HG03571 (cell line): Measurements from ENCODE around the gene UBB.
A peak's percentile ranks its signal among the peaks of the same experiment; 100 is the strongest.
"Not testable (repeated sequence)": the region's sequence is repeated elsewhere in the genome, so short reads cannot be mapped to it uniquely, and the experiment has no call there.

Experiments used
- ATAC-seq: cut with Tn5 transposase; IDR thresholded peaks from one replicate; pipeline ENCODE4 v1.9.1; 2021; ENCODE audit not compliant: unreplicated experiment

UBB gene

DNA sequence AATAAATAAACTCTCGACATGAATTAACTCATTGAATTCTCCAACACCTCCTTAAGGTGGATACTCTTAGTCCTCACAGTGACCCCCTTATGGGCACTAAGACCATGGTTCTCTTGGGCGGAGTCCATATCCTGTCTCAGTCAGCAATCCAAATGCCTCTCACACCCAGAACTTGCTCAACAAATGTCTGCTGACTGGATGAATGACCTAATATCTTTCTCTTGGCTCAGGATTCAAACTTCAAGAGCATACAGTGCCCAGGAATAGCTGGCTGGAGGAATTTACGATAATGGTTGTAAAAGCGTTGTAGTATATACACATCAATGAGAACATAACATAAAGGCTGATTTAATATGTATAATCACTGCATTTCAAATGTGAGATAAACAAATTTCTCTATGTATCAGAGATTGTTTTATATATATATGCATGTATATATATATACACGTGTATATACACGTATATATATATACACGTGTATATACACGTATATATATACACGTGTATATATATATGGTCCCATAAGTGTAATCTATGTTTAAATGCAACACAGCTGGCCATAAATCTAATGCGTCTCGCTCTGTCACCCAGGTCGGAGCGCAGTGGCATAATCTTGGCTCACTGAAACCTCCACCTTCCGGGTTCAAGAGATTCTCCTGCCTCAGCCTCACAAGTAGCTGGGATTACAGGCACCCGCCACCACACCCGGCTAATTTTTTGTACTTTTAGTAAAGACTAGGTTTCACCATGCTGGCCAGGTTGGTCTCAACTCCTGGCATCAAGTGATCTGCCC lies 6.5 kb upstream of the UBB start:
- no peak for ATAC-seq

DNA sequence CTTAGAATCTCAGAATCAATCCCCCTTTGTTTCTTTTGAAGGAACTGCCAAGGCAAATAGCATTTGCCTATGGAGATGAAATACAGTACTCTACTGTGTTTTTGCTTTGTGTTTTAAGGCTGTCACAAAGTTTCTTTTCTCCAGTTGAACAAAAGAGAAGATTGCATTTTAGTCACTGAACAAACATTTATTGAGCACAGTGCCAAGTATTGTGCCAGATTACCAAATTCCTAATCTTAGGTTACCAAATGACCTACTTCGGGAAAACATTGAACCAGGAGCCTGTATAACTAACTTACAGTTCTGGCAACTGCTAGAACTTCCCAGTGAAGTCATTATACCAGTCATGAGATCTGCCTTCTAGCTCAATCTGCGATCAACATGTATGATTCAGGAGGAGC lies 3.0 kb upstream of the UBB start:
- ATAC-seq = no peak

DNA sequence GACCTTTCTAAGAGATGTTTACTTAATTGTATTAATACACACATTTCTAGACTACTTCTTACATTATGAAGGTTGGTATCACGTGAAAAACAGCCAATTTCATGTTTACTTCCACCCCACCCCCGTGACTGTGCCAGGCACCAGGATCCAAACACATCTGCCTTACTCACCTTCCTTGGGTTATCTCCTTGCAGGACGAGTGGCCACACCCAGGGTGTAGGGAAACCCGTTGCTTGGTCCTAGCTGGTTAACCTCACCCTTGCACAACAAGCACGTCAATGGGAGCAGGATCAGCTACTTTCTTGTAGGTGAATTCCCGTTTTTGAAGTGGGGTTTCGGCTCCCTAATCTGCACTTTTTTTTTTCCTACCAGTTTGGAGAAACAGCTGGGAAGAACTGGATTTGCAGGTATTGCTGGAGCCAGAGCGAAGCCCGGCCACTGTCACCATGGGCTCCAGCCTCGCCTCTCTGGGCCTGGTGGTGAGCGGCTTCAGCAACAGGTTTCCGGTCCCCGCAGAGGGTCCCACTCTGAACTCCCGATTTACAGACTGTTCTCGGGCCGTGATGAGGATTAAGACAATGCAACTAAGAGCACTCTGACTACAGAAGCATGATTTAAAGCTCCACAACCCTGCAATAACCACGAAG lies 2.1 kb upstream of the UBB start:
- no peak for ATAC-seq

DNA sequence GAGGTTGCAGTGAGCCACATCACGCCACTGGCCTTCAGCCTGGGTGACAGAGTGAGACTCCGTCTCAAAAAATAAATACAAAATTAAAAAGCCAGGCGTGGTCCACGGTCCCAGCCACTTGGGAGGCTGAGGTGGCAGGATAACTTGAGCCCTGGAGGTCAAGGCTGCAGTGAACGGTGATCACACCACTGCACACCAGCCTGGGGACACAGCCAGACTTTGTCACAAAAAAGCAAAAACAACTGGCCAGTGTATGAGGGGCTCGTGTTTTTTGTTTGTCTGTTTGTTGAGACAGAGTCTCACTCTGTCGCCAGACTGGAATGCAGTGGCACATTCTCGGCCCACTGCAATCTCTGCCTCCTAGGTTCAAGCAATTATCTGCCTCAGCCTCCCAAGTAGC lies 1.2 kb upstream of the UBB start:
- no peak for ATAC-seq

DNA sequence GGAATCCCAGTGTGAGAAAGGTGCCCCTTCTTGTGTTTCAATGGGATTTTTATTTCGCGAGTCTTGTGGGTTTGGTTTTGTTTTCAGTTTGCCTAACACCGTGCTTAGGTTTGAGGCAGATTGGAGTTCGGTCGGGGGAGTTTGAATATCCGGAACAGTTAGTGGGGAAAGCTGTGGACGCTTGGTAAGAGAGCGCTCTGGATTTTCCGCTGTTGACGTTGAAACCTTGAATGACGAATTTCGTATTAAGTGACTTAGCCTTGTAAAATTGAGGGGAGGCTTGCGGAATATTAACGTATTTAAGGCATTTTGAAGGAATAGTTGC lies 567 bp downstream of the UBB start:
- ATAC-seq = peak; percentile 13

DNA sequence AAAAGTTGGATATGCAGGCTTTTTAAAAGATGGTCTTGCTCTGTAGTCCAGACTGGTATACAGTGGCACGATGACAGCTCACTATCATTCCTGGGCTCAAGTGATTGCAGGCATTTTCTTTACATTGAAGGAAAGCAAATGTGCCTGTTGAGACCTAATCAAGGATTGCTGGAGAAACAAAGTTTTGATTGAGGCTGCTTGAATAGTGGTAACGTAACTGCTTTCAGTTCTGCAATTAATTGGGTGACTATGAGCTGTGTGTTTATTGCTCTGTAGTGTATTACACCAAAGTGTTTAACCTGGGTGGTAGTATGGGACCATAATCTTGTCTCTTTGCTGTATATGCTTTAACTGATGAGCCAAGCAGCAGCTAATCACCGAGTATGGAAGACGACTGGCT lies 2.3 kb downstream of the UBB start:
- ATAC-seq = no peak

DNA sequence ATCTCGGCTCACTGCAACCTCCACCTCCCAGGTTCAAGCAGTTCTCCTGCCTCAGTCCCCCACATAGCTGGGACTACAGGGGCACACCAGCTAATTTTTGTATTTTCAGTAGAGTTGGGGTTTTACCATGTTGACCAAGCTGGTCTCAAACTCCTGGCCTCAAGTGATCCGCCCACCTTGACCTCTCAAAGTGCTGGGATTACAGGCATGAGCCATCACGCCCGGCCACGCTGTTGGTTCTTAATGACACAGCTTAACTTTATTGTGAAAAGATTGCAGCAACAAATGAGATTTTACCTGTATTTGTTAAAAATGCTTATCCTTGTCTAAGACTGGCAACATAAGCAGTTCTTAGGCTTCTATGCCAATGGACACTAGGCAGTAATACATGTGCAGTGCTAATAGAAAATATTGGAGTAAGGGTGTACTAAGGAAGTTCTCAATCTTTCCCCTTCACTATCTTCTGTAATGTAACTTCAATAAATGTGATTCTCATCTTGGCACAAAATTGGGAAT lies 2.9 kb downstream of the UBB start:
- no peak for ATAC-seq

DNA sequence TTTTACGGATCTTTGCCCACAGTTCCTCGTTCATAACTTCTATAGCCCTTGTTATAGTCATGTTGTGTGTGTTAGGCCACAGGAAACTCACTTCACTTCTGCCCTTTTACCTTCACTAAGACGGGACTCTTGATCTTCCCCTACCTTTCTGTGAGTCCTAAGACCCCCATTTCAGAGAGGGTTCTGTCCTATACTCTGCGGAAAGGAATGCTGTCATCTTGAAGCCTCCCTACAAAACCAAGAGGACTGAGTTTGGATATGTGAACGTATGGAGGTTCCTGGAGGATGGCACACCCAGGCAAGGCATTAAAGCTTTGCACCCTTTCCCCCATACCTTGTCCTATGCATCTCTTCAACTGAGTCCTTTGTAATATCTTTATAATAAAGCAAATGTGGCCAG lies 3.7 kb downstream of the UBB start:
- ATAC-seq = no peak

DNA sequence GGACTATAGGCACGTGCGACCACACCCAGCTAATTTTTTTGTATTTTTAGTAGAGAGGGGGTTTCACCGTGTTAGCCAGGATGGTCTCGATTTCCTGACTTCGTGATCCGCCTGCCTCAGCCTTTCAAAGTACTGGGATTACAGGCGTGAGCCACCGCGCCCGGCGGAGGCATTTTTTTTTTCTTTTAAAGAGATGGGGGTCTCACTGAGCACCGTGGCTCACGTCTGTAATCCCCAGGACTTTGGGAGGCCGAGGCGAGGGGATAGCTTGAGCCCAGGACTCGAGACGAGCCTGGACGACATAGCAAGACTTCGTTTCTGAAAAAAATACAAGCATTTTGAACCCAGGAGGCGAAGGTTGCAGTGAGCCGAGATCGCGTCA lies 5.2 kb downstream of the UBB start:
- not testable (repeated sequence) for ATAC-seq

DNA sequence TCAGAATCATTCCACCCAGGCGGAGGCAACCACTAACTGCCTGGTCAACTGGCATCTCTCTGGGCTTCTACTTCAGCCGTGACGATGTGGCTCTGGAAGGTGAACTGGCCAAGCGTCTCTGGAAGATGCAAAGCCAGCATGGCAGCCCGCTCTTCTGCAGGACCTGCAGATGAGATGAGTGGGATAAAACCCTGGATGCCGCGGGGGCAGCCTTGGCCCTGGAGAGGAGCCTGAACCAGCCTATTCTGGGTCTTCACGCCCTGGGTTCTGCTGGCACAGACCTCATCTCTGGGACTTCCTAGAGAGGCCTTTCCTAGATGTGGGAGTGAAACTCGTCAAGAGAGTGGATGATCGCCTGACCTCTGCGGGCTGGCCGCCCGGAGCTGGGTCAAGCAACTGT lies 10.6 kb downstream of the UBB start:
- no peak for ATAC-seq

DNA sequence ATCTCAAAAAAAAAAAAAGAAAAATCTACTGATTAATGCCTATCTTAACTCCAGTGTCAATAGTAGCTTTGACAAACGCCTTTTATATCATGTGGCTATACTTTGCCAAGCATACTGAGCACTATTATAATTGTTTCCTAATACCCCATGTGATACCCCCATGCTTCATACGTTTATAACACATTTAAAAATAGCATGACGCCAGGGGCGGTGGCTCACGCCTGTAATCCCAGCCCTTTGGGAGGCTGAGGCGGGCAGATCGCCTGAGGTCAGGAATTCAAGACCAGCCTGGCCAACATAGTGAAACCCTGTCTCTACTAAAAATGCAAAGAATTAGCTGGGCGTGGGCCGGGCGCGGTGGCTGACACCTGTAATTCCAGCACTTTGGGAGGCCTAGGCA lies 11.6 kb downstream of the UBB start:
- not testable (repeated sequence) for ATAC-seq

DNA sequence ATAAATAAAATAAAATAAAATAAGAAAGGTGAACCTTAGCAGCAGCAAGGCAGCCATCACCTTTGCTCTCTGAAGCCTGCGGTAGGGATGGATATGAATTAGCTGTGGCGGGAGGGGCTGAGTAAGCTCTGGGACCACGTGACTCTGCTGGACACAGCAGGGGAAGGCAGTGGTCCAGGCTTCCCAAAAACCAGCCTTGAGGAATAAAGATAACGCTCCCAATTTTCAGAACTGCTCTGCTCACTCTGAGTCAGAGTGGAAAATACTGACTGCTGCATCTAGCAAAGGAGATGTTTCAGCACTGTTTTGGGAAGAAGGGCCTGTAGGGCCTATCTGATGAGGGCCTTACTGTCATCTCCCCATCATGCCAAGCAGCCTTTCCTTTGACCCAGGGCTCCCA lies 15.0 kb downstream of the UBB start:
- not testable (repeated sequence) for ATAC-seq

DNA sequence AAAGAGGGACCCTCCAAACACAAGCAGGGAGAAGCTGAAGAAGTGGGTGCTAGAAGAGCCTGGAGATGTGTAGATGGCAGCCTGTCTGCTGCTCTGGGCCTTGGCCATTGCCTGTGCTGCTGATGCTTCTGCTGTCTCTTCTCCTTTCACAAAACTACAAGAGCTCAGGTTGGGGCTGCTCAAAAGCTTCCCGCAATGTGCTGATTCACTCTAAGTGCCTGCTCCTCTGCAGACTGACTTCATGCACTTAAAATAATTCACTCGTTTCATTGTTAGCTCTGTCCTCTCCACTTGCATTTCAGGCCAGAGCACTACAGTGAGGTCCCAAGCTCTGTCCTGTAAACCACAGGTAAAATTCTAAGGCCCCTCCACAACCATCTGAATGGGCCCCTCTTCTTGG lies 15.8 kb downstream of the UBB start:
- not testable (repeated sequence) for ATAC-seq

DNA sequence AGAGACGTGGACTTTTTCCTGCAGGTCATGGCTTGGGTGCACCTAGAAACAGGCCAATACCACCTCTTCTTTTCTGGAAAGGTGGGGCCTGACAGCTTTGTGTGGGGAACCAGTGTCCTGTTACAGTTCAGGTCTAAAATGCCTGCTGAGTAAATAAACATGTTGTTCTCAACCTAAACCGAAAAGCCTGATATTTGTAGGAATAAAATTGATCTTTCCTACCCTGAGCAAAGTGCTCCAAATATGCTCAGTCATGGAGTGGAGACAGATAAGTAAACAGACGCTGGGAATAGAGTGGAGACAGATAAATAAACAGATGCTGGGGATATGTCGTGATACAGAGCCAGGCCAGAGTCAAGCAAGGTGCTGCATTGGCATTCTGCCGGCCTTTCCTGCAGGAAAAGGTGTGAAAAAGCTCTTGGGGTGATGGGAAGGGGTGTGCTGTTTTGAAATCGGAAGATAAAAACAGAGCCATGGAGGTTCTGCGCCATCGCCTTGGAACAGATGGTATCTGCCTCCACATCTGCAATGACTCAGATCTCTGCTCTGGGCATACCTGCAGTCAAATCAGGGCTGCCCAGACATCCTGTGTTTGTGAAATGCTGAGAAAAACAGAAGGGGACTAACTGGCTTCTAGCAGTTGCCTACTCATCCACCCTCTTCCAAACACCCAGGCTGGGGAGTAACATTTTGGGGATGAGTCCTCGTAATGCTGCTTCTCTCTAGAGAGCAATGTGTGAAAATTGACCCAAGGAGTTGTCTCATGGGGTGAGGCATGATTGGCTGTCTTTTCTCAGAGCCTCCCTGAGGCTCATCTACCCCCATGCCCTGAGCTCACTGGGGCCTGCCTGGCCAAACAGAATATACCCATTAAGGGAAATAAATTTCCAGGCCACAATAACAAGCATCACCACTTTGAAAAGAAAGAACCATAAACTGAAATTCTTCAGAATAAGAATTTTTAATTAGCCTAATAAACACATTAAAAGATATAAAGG lies 17.7 kb downstream of the UBB start:
- peak; percentile 76 for ATAC-seq

DNA sequence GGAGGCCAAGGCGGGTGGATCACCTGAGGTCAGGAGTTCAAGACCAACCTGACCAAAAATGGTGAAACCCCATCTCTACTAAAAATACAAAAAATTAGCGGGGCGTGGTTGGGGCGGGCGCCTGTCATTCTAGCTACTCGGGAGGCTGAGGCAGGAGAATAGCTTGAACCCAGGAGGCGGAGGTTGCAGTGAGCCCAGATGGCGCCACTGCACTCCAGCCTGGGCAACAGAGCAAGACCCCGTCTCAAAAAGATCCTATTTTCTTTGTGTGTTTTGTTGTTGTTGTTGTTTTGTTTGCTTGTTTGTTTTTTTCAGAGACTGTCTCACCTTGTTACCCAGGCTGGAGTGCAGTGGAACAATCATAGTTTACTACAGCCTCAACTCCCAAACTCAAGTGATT lies 23.0 kb downstream of the UBB start:
- ATAC-seq = not testable (repeated sequence)

DNA sequence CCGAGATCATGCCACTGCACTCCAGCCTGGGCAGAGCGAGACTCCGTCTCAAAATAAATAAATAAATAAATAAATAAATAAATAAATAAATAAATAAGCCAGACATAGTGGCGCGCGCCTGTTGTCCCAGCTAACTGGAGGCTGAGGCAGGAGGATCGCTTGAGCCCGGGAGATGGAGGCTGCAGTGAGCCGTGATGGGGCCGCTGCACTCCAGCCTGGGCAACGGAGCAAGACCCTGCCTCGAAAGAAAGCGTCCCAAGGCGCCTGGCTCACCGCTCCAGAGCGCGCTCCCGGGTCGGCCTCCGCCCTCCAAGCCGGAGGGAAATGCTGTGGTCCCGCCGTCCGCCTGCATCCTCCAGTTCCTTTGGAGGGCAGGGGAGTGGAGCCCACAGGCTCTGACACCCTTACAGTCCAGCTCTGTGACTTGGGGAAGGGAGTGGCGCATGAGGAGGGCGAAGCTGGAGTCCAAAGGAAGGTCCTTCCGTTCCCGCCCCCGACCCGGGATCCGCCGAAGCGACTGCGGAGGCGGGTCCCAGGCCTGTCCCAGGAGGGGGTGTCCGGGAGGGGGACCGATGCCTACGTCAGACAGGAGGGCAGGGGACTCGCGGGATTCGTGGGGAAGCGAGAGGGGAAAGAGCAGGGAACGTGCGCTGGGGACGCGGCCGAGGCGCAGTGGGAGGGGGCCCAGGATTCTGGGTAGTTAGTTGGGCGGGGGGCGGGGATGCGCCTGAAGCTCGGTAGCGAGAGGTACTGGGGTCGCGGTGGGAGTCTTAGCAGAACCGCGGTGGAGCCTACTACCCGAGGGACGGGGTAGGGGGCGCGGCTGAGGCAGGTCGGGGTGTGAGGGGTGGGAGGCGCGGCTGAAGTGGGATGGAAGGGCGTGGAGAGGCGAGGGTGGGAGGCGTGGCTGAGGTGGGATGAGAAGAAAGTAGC lies 26.1 kb downstream of the UBB start:
- ATAC-seq = no peak

DNA sequence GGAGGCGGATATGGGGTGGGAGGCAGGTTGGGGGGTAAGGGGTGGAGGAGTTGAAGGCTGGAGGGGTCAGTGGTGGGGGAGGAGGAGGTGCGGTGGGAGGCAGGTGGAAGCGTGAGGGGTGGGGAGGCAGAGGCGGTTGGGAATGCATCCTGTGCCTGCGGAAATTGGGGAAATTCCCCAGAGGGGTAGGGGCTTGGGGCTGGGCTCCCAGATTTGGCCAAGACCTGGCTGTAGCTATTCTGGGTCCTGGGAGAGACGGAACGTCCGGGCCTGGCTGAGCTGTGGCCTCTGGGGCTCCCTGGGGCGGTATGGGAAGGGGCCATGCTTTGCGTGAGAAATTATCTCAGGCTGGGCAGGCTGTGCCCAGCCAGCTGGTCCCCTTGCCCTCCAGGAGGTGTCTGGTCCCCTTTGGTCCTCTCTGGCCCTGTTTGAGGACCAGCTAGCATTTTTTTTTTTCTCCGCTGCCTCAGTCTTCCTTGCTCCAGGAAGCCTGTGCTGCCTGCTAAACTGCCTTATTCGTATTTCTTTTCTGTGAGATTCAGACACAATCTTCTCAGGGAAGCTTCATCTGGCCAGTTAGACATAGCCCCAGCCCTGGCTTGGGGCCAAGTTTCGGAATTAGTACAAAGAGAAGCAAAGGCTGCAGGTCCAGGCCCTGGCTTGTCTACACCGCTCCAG lies 27.2 kb downstream of the UBB start:
- peak; percentile 84 for ATAC-seq

DNA sequence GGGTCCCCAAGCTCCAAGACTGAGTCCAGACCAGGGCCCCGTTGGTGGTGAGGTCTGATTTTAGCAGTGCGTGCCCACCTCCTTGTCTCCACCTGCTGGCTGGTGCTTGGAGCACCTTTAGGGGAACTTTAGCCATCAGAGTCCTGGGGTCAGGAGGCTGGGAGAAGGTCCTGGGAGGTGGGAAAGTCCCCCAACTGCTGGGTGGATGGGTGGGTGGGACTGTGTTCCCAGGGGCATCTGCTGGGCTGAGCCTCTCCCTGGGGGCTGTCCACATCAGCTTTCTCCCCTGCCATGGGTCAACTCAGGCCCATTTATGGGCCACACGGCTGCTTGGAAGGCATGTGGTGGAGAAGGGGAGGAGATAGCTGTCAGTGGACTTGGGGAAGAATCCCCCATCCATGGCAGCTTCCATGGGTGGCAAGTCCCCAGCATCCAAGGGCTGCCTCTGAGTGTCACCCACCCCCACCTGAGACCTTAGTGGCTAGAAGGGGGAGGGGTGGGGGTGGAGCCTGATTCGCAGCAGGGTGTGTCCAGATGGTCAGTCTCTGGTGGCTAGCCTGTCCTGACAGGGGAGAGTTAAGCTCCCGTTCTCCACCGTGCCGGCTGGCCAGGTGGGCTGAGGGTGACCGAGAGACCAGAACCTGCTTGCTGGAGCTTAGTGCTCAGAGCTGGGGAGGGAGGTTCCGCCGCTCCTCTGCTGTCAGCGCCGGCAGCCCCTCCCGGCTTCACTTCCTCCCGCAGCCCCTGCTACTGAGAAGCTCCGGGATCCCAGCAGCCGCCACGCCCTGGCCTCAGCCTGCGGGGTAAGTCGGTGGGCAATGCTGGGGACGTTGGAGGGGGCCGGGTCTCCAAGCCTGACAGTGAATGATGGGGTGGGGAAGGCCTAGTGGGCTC lies 34.4 kb downstream of the UBB start, which contains the start of gene TRPV2:
Gene TRPV2, plus strand, starts transcription at position 541 of the 894 bp plus-strand sequence. CDS start 2,098 bp downstream, outside the sequence.
- no peak for ATAC-seq

DNA sequence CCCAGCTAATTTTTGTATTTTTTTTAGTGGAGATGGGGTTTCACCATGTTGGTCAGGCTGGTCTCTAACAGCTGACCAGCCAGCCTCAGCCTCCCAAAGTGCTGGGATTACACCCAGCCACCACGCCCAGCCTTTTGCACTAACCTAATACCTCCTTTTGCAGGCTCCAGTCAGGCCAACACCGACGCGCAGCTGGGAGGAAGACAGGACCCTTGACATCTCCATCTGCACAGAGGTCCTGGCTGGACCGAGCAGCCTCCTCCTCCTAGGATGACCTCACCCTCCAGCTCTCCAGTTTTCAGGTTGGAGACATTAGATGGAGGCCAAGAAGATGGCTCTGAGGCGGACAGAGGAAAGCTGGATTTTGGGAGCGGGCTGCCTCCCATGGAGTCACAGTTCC lies 36.5 kb downstream of the UBB start:
- no peak for ATAC-seq
